Muscle of leg (tissue), 11 donors: ENCODE measurements around the gene NUDT14. TPM values are rescaled to one million over a fixed set of nuclear protein-coding genes. Genes with fewer than 3 reads are reported as not detected.

ENCODE experiments used
- DNase-seq: peaks from one replicate; pipeline ENCODE4 v3.0.0; 2013
- H3K27ac ChIP-seq: one replicate; pipeline ENCODE4 v1.5.1; 2013; ENCODE audit warnings: mild to moderate bottlenecking, low read length, control low read depth
- H3K27me3 ChIP-seq: one replicate; pipeline ENCODE4 v1.6.1; 2013; ENCODE audit warnings: low read length; ENCODE audit not compliant: control insufficient read depth, insufficient read depth
- H3K36me3 ChIP-seq: one replicate; pipeline ENCODE4 v1.6.1; 2013; ENCODE audit warnings: low read length; ENCODE audit not compliant: control insufficient read depth, insufficient read depth
- H3K4me1 ChIP-seq: one replicate; pipeline ENCODE4 v1.6.1; 2013; ENCODE audit warnings: low read length; ENCODE audit not compliant: control insufficient read depth, insufficient read depth
- H3K4me3 ChIP-seq: one replicate; pipeline ENCODE4 v1.5.1; 2013; ENCODE audit warnings: low read length, control low read depth
- H3K9me3 ChIP-seq: replicated peaks from 2 replicates; pipeline ENCODE4 v1.6.1; 2013; ENCODE audit warnings: low read depth, low read length; ENCODE audit not compliant: control insufficient read depth
- WGBS: methylation state at CpG from one replicate; pipeline ENCODE4 v1.1.5; 2013; ENCODE audit warnings: missing lambda C conversion rate; ENCODE audit not compliant: insufficient coverage; 5-methylcytosine and 5-hydroxymethylcytosine counted together
- polyA plus RNA-seq, 8 donors: library from polyadenylated mRNA; unstranded; fragments of 120-200 nt; gene quantifications; one replicate each; pipeline versions ENCODE4 v1.2.1 to v1.2.3, GENCODE V29; 2013; ENCODE audit warnings: inconsistent platforms in 1 of 8, low replicate concordance in 1 of 8; ENCODE audit not compliant: insufficient read length in 8 of 8, insufficient read depth in 1 of 8
- total RNA-seq: library from RNA; stranded (reverse); fragments of 120-200 nt; gene quantifications from one replicate; pipeline ENCODE4 v1.2.4, GENCODE V29; 2013

The NUDT14 gene
- total and polyA plus RNA-seq, 9 donors: 10.5 to 22.8 (median 16.1) TPM

GRCh38 chr14:105206873-105207272, 25.8 kb upstream of the NUDT14 start:
- Histone ChIP-seq H3K27me3 (peaks cover 9% of the 10 kb centered on the region), H3K9me3 (no peaks in the 10 kb centered on the region), H3K27ac (no peak overlapping the region), H3K4me3 (no peak overlapping the region), H3K36me3 (peaks cover 24% of the 10 kb centered on the region), H3K4me1 (peaks cover 48% of the 10 kb centered on the region)
- WGBS: no CpG with 5 or more reads among the region's 5 CpGs
- no peak for DNase-seq

GRCh38 chr14:105205673-105206208, 24.6 kb upstream of the NUDT14 start:
- Histone ChIP-seq H3K27me3 (peaks cover 20% of the 10 kb centered on the region), H3K4me1 (peaks cover 54% of the 10 kb centered on the region), H3K36me3 (peaks cover 15% of the 10 kb centered on the region), H3K27ac (no peak overlapping the region), H3K4me3 (no peak overlapping the region), H3K9me3 (no peaks in the 10 kb centered on the region)
- 53% methylated on average over 10 of the region's 12 CpGs for WGBS
- peak; percentile 65 for DNase-seq

GRCh38 chr14:105204931-105205672, 24.0 kb upstream of the NUDT14 start:
- H3K9me3 ChIP-seq: no peaks in the 10 kb centered on the region
- no peak for DNase-seq
- H3K27me3 ChIP-seq: peaks cover 26% of the 10 kb centered on the region
- H3K36me3 ChIP-seq: peaks cover 12% of the 10 kb centered on the region
- H3K27ac ChIP-seq: peak overlapping the region; percentile 3
- H3K4me3 ChIP-seq: no peak overlapping the region
- H3K4me1 ChIP-seq: peaks cover 60% of the 10 kb centered on the region
- WGBS: 59% methylated on average over 14 of the region's 21 CpGs

- no peak overlapping the region for H3K27ac ChIP-seq
- H3K27me3 ChIP-seq: peaks cover 34% of the 10 kb centered on the region
- whole genome bisulfite sequencing: 67% methylated on average over 23 of the region's 24 CpGs
- peak; percentile 55 for DNase-seq
- no peak overlapping the region for H3K4me3 ChIP-seq
- peaks cover 5% of the 10 kb centered on the region for H3K36me3 ChIP-seq
- no peaks in the 10 kb centered on the region for H3K9me3 ChIP-seq
- H3K4me1 ChIP-seq: peaks cover 66% of the 10 kb centered on the region
Observed at GRCh38 chr14:105204206-105204930, 23.3 kb upstream of the NUDT14 start.

- 56% methylated on average over 2 of the region's 6 CpGs for WGBS
- no peaks in the 10 kb centered on the region for H3K9me3 ChIP-seq
- H3K4me1 ChIP-seq: peaks cover 73% of the 10 kb centered on the region
- peaks cover 40% of the 10 kb centered on the region for H3K27me3 ChIP-seq
- no peak overlapping the region for H3K27ac ChIP-seq
- no peak overlapping the region for H3K4me3 ChIP-seq
- no peak for DNase-seq
- no peaks in the 10 kb centered on the region for H3K36me3 ChIP-seq
Observed at GRCh38 chr14:105203701-105204100, 22.6 kb upstream of the NUDT14 start.

- 4% methylated on average over 13 of the region's 18 CpGs for WGBS
- Histone ChIP-seq H3K27ac (no peak overlapping the region), H3K27me3 (peaks cover 47% of the 10 kb centered on the region), H3K4me1 (peaks cover 79% of the 10 kb centered on the region), H3K36me3 (no peaks in the 10 kb centered on the region), H3K4me3 (no peak overlapping the region), H3K9me3 (no peaks in the 10 kb centered on the region)
- peak; percentile 68 for DNase-seq
Observed at GRCh38 chr14:105203057-105203531, 22.0 kb upstream of the NUDT14 start.

- Histone ChIP-seq H3K9me3 (no peaks in the 10 kb centered on the region), H3K4me1 (peaks cover 87% of the 10 kb centered on the region), H3K27ac (peak overlapping the region; percentile 51), H3K36me3 (no peaks in the 10 kb centered on the region), H3K27me3 (peaks cover 57% of the 10 kb centered on the region), H3K4me3 (no peak overlapping the region)
- WGBS: 58% methylated on average over 19 of the region's 20 CpGs
- DNase-seq: no peak
Observed at GRCh38 chr14:105201925-105202513, 20.9 kb upstream of the NUDT14 start.

GRCh38 chr14:105201156-105201924, 20.2 kb upstream of the NUDT14 start:
- Histone ChIP-seq H3K4me3 (no peak overlapping the region), H3K36me3 (no peaks in the 10 kb centered on the region), H3K4me1 (peaks cover 88% of the 10 kb centered on the region), H3K27ac (peak overlapping the region; percentile 6), H3K27me3 (peaks cover 63% of the 10 kb centered on the region), H3K9me3 (no peaks in the 10 kb centered on the region)
- WGBS: 51% methylated on average over 23 of the region's 28 CpGs
- DNase-seq: no peak

GRCh38 chr14:105200641-105201040, 19.5 kb upstream of the NUDT14 start:
- Histone ChIP-seq H3K4me1 (peaks cover 90% of the 10 kb centered on the region), H3K36me3 (no peaks in the 10 kb centered on the region), H3K4me3 (no peak overlapping the region), H3K27ac (no peak overlapping the region), H3K9me3 (no peaks in the 10 kb centered on the region), H3K27me3 (peaks cover 70% of the 10 kb centered on the region)
- WGBS: 48% methylated on average over 10 of the region's 16 CpGs
- no peak for DNase-seq
